CD4-positive, CD25-positive, alpha-beta regulatory T cell (primary cell): ENCODE data around the gene BTD. TPM values are rescaled to one million over a fixed set of nuclear protein-coding genes. Genes with fewer than 3 reads are reported as not detected.
A peak's percentile ranks its signal among the peaks of the same experiment; 100 is the strongest.
"Not testable (repeated sequence)": the region's sequence is repeated elsewhere in the genome, so short reads cannot be mapped to it uniquely, and the experiment has no call there.

Source experiments
- ATAC-seq, 2 donors: fragments of 150-1000 bp; cut with Tn5 transposase; one replicate each; pipeline ENCODE4 v1.10.0; 2021; ENCODE audit warnings: low read depth in 2 of 2, moderate number of reproducible peaks in 2 of 2, moderate library complexity in 1 of 2
- DNase-seq, 3 donors: peaks; one replicate each; pipeline versions ENCODE4 v3.0.0 to v3.0.0-alpha.2; 2012 to 2022; ENCODE audit warnings: mixed read lengths in 1 of 3
- H3K27ac ChIP-seq: one replicate; pipeline ENCODE4 v1.7.0; 2013; ENCODE audit warnings: mild to moderate bottlenecking, low read length; ENCODE audit not compliant: insufficient read depth, poor library complexity, severe bottlenecking
- H3K27me3 ChIP-seq: one replicate; pipeline ENCODE4 v1.7.0; 2013; ENCODE audit warnings: low read length; ENCODE audit not compliant: control insufficient read depth, insufficient read depth
- H3K36me3 ChIP-seq: one replicate; pipeline ENCODE4 v1.7.0; 2013; ENCODE audit warnings: mild to moderate bottlenecking, low read length, moderate library complexity; ENCODE audit not compliant: control insufficient read depth, insufficient read depth
- H3K4me1 ChIP-seq: 2 replicates; pipeline ENCODE4 v1.7.0; 2013; ENCODE audit warnings: mild to moderate bottlenecking, low read length; ENCODE audit not compliant: insufficient read depth, control insufficient read depth, poor library complexity, severe bottlenecking
- H3K4me3 ChIP-seq: one replicate; pipeline ENCODE4 v1.7.0; 2013; ENCODE audit warnings: low read depth, mild to moderate bottlenecking, low read length, moderate library complexity
- H3K9me3 ChIP-seq, 2 experiments: 1 replicate in 1 of 2; 2 replicates in 1 of 2; pipeline ENCODE4 v1.7.0; 2013; ENCODE audit warnings: low read length in 2 of 2, mild to moderate bottlenecking in 1 of 2, moderate library complexity in 1 of 2; ENCODE audit not compliant: control insufficient read depth in 2 of 2
- H3K27ac Mint-ChIP-seq, 3 donors: one replicate each; pipeline ENCODE4 v1.8.0; 2020 to 2022; ENCODE audit warnings: mild to moderate bottlenecking in 3 of 3, mixed read lengths in 3 of 3, moderate library complexity in 2 of 3
- H3K27me3 Mint-ChIP-seq: one replicate; pipeline ENCODE4 v1.8.0; 2022; ENCODE audit warnings: mild to moderate bottlenecking, mixed read lengths
- H3K36me3 Mint-ChIP-seq: one replicate; pipeline ENCODE4 v1.8.0; 2020; ENCODE audit warnings: mixed read lengths
- H3K4me1 Mint-ChIP-seq, 4 donors: one replicate each; pipeline ENCODE4 v1.8.0; 2020 to 2022; ENCODE audit warnings: mixed read lengths in 4 of 4, mild to moderate bottlenecking in 1 of 4
- H3K4me3 Mint-ChIP-seq, 4 donors: one replicate each; pipeline ENCODE4 v1.8.0; 2020 to 2022; ENCODE audit warnings: mild to moderate bottlenecking in 4 of 4, mixed read lengths in 4 of 4, moderate library complexity in 3 of 4
- H3K9me3 Mint-ChIP-seq, 7 donors: one replicate each; pipeline ENCODE4 v1.8.0; 2020 to 2022; ENCODE audit warnings: mixed read lengths in 7 of 7, mild to moderate bottlenecking in 3 of 7, moderate library complexity in 2 of 7
- polyA plus RNA-seq, 4 donors: library from polyadenylated mRNA; unstranded; fragments of 300-500 nt; fragmentation: Illumina TruSeq; gene quantifications; one replicate each; pipeline ENCODE4 v1.2.3, GENCODE V29; 2021
- total RNA-seq: library from RNA; stranded (reverse); gene quantifications from one replicate; pipeline ENCODE4 v1.2.3, GENCODE V29; 2022

BTD gene
- total and polyA plus RNA-seq, 5 donors from 2014 or later, result 22.7 to 35.8 (median 33.4) TPM

- H3K27ac ChIP-seq, H3K9me3 ChIP-seq, H3K4me3 ChIP-seq, DNase-seq, H3K36me3 ChIP-seq, H3K27me3 ChIP-seq, ATAC-seq, H3K27me3 Mint-ChIP-seq, H3K9me3 Mint-ChIP-seq: not testable (repeated sequence)
- H3K4me3 Mint-ChIP-seq, result peak overlapping the region in 3 of 4 donors; percentile 60 to 66 (median 64)
- peaks cover 32% of the 10 kb centered on the region for H3K36me3 Mint-ChIP-seq
- peak overlapping the region in 2 of 3 donors; percentile 37 to 83 for H3K27ac Mint-ChIP-seq
- peaks cover 23% of the 10 kb centered on the region for H3K4me1 ChIP-seq
- peaks cover 10 to 56% (median 44%) of the 10 kb centered on the region in 4 donors for H3K4me1 Mint-ChIP-seq
Observed at GRCh38 chr3:15604584-15604983, 3.0 kb downstream of the BTD start.

DNA sequence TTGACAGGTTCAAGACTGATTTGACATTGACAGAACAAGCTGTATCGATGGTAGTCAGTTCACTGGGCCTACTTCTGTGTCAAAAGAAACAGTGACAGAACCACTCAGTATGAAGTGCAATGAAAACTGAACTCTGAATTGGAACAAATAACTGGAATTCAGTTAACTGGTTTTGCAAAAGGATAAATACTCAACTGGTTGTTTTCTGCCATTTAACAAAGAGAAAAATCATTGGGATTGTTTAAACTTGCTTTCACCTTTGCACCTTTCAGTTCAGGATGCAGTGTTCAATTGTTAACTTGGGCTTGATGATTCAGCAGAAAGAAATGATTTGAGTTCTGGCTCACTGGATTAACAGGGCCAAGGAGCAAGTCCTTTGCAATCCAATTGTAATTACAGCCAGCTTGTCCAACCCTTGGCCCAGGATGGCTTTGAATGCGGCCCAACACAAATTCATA lies 4.9 kb downstream of the BTD start:
- no peak overlapping the region for H3K27ac Mint-ChIP-seq
- Histone ChIP-seq H3K36me3 (peaks cover 8% of the 10 kb centered on the region), H3K27ac (no peak overlapping the region), H3K9me3 (no peaks in the 10 kb centered on the region), H3K4me1 (peaks cover 9% of the 10 kb centered on the region), H3K27me3 (no peaks in the 10 kb centered on the region), H3K4me3 (no peak overlapping the region)
- no peak overlapping the region for H3K4me3 Mint-ChIP-seq
- ATAC-seq (no peak), DNase-seq (no peak)
- no peaks in the 10 kb centered on the region for H3K9me3 Mint-ChIP-seq
- H3K4me1 Mint-ChIP-seq, result peaks cover 3 to 43% (median 31%) of the 10 kb centered on the region in 4 donors
- H3K36me3 Mint-ChIP-seq, result peaks cover 30% of the 10 kb centered on the region
- no peaks in the 10 kb centered on the region for H3K27me3 Mint-ChIP-seq

DNA sequence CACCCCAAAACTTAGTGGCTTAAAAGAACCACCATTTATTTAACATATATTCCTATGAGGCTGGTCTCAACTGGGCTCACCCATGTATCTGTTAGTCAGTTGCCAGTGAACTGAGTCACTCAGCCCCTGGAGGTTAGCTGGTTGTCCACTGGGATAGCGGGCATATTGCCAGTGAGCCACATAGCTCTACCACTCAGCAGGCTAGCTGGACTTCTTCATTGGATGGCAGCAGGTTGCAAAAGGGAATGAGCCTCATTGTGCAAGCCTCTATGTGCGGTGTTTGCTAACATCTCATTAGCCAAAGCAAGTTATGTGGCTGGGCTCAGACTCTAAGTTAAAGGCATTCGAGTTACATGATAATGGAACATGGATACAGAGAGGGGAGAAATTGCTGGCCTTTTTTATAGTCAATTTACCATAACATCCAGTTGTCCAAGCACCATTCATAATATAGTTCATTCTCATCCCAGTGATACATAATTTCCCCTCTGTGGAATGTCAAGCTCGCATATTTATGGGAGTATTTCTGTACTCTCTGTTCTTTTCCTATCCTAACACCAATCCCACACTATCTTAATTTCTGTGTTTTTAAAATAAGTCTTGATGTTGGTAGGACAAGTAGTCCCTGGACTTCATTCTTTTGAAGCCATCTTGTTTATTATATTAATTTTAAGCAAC lies 8.7 kb downstream of the BTD start:
- Histone ChIP-seq H3K9me3 (no peaks in the 10 kb centered on the region), H3K27ac (no peak overlapping the region), H3K27me3 (no peaks in the 10 kb centered on the region), H3K36me3 (peaks cover 5% of the 10 kb centered on the region), H3K4me3 (no peak overlapping the region), H3K4me1 (no peaks in the 10 kb centered on the region)
- Mint-ChIP-seq H3K4me1 (peaks cover 14 to 41% (median 23%) of the 10 kb centered on the region in 4 donors), H3K27me3 (no peaks in the 10 kb centered on the region), H3K9me3 (no peaks in the 10 kb centered on the region), H3K27ac (no peak overlapping the region), H3K36me3 (peaks cover 30% of the 10 kb centered on the region), H3K4me3 (no peak overlapping the region)
- no peak for ATAC-seq
- no peak for DNase-seq

- Histone ChIP-seq H3K27me3 (no peaks in the 10 kb centered on the region), H3K4me1 (no peaks in the 10 kb centered on the region), H3K27ac (no peak overlapping the region), H3K4me3 (no peak overlapping the region), H3K36me3 (peaks cover 4% of the 10 kb centered on the region), H3K9me3 (no peaks in the 10 kb centered on the region)
- Mint-ChIP-seq H3K4me1 (peaks cover 14 to 41% (median 23%) of the 10 kb centered on the region in 4 donors), H3K27ac (no peak overlapping the region), H3K9me3 (no peaks in the 10 kb centered on the region), H3K4me3 (no peak overlapping the region), H3K27me3 (no peaks in the 10 kb centered on the region), H3K36me3 (peaks cover 37% of the 10 kb centered on the region)
- no peak for DNase-seq
- no peak for ATAC-seq
Observed at GRCh38 chr3:15611018-15611417, 9.5 kb downstream of the BTD start.

GRCh38 chr3:15612001-15612400 lies 10.5 kb downstream of the BTD start:
- H3K4me1 ChIP-seq, result no peaks in the 10 kb centered on the region
- no peaks in the 10 kb centered on the region for H3K27me3 ChIP-seq

GRCh38 chr3:15614958-15615357 lies 13.4 kb downstream of the BTD start:
- Mint-ChIP-seq H3K4me3 (no peak overlapping the region), H3K27me3 (no peaks in the 10 kb centered on the region), H3K27ac (no peak overlapping the region), H3K9me3 (peaks cover 0 to 11% (median 8%) of the 10 kb centered on the region in 7 donors), H3K4me1 (peaks cover 10 to 28% (median 16%) of the 10 kb centered on the region in 4 donors), H3K36me3 (peaks cover 33% of the 10 kb centered on the region)
- ATAC-seq (no peak), DNase-seq (no peak)
- Histone ChIP-seq H3K36me3 (no peaks in the 10 kb centered on the region), H3K27me3 (no peaks in the 10 kb centered on the region), H3K27ac (no peak overlapping the region), H3K4me3 (no peak overlapping the region), H3K4me1 (no peaks in the 10 kb centered on the region), H3K9me3 (peaks cover 7 to 8% of the 10 kb centered on the region in 2 experiments)

More at GRCh38 chr3:15612001-15612400, 10.5 kb downstream of the BTD start:
- Mint-ChIP-seq H3K4me1 (peaks cover 14 to 39% (median 20%) of the 10 kb centered on the region in 4 donors), H3K27me3 (no peaks in the 10 kb centered on the region), H3K4me3 (no peak overlapping the region), H3K27ac (no peak overlapping the region), H3K9me3 (no peaks in the 10 kb centered on the region), H3K36me3 (peaks cover 32% of the 10 kb centered on the region)
- DNase-seq (no peak), ATAC-seq (no peak)
- H3K36me3 ChIP-seq, result peaks cover 4% of the 10 kb centered on the region
- H3K9me3 ChIP-seq, result no peaks in the 10 kb centered on the region
- H3K4me3 ChIP-seq, result no peak overlapping the region
- no peak overlapping the region for H3K27ac ChIP-seq

DNA sequence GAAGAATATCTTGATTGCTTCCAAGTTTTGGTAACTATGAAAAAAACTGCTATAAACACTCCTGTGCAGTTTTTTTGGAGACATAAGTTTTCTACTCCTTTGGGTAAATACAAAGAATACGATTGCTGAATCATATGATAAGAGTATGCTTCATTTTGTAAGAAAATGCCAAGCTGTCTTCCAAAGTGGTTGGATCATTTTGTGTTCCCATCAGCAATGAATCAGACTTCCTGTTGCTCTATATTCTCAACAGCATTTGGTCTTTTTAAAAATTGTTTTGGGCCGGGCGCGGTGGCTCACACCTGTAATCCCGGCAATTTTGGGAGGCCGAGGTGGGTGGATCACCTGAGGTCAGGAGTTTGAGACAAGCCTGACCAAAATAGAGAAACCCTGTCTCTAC lies 14.5 kb downstream of the BTD start:
- H3K4me3 Mint-ChIP-seq, result no peak overlapping the region
- peaks cover 12 to 17% of the 10 kb centered on the region in 2 experiments for H3K9me3 ChIP-seq
- H3K27ac ChIP-seq, result no peak overlapping the region
- peak overlapping the region in 1 of 3 donors; percentile 93 for H3K27ac Mint-ChIP-seq
- no peaks in the 10 kb centered on the region for H3K36me3 ChIP-seq
- no peak for DNase-seq
- H3K4me1 ChIP-seq, result no peaks in the 10 kb centered on the region
- H3K4me3 ChIP-seq, result no peak overlapping the region
- peaks cover 10 to 28% (median 17%) of the 10 kb centered on the region in 4 donors for H3K4me1 Mint-ChIP-seq
- H3K9me3 Mint-ChIP-seq, result peaks cover 1 to 20% (median 8%) of the 10 kb centered on the region in 7 donors
- H3K36me3 Mint-ChIP-seq, result peaks cover 43% of the 10 kb centered on the region
- no peaks in the 10 kb centered on the region for H3K27me3 ChIP-seq
- no peak for ATAC-seq
- no peaks in the 10 kb centered on the region for H3K27me3 Mint-ChIP-seq
